ENCODE measurements around the gene PRKG1. TPM values are rescaled to one million over a fixed set of nuclear protein-coding genes. Genes with fewer than 3 reads are reported as not detected.
A peak's percentile ranks its signal among the peaks of the same experiment; 100 is the strongest.

The PRKG1 gene
- total RNA-seq, 1 donor from 2014 or later, result 22.8 TPM

- no peaks in the 10 kb centered on the region for H3K36me3 Mint-ChIP-seq (ENCODE audit: low read depth)
- TF ChIP-seq CTCF (IDR thresholded peaks at IDR 0.05), result no peak
- no peaks in the 10 kb centered on the region for H3K27me3 Mint-ChIP-seq (ENCODE audit: low read depth)
- DNase-seq (ENCODE audit: low spot score), result no peak
- H3K27ac Mint-ChIP-seq (ENCODE audit: unreplicated experiment), result no peak overlapping the region
- H3K4me1 Mint-ChIP-seq (ENCODE audit: low read depth), result peaks cover 29% of the 10 kb centered on the region
- no peaks in the 10 kb centered on the region for H3K9me3 Mint-ChIP-seq (ENCODE audit: low read depth)
- H3K4me3 Mint-ChIP-seq (ENCODE audit: unreplicated experiment), result no peak overlapping the region
These were observed 293.4 kb downstream of the PRKG1 start for GRCh38 chr10:51367694-51368093.

DNA sequence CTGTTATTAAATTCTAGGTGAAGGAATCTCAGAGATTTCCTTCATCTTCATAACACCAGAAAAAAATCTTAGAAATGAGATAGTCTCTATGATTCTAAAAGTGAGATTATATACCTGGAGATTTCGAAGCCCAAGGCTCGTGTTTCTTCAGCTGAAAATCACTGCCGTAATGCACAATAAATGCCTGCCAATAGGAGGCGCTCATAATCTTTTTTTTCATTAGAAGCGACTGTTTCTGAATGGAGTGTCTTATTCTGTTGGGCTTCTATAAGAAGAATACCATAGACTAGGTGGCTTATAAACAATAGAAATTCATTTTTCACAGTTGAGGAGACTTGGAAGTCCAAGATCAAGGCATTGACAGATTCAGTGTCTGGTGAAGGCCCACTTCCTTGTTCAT lies 294.7 kb downstream of the PRKG1 start:
- H3K4me1 Mint-ChIP-seq (ENCODE audit: low read depth), result peaks cover 29% of the 10 kb centered on the region
- no peaks in the 10 kb centered on the region for H3K27me3 Mint-ChIP-seq (ENCODE audit: low read depth)
- H3K4me3 Mint-ChIP-seq (ENCODE audit: unreplicated experiment), result no peak overlapping the region
- DNase-seq (ENCODE audit: low spot score), result no peak
- no peaks in the 10 kb centered on the region for H3K9me3 Mint-ChIP-seq (ENCODE audit: low read depth)
- peak; percentile 52 for TF ChIP-seq CTCF (IDR thresholded peaks at IDR 0.05)
- H3K27ac Mint-ChIP-seq (ENCODE audit: unreplicated experiment), result no peak overlapping the region
- H3K36me3 Mint-ChIP-seq (ENCODE audit: low read depth), result no peaks in the 10 kb centered on the region

DNA sequence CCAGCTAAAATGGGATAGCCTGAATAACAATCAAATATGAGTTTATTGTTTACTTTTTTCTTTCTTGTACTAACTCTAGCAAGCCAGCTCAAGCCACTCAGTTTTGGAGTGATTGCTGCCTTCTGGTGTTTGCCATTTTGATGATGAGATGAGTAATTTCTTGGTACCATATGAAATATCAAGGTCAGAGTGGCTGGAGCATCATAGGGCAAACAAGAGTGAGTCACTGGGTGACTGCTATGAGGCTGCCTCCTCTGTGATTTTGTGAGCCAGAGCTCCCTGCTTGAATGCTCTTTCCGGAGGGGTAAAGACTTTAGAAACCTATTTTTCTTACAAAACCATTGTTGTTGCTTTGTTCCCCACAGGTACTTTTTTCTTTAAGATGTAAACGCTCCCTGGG lies 295.6 kb downstream of the PRKG1 start:
- H3K4me3 Mint-ChIP-seq (ENCODE audit: unreplicated experiment), result no peak overlapping the region
- no peaks in the 10 kb centered on the region for H3K9me3 Mint-ChIP-seq (ENCODE audit: low read depth)
- no peaks in the 10 kb centered on the region for H3K36me3 Mint-ChIP-seq (ENCODE audit: low read depth)
- TF ChIP-seq CTCF (IDR thresholded peaks at IDR 0.05), result no peak
- H3K4me1 Mint-ChIP-seq (ENCODE audit: low read depth), result peaks cover 29% of the 10 kb centered on the region
- DNase-seq (ENCODE audit: low spot score), result no peak
- no peaks in the 10 kb centered on the region for H3K27me3 Mint-ChIP-seq (ENCODE audit: low read depth)
- no peak overlapping the region for H3K27ac Mint-ChIP-seq (ENCODE audit: unreplicated experiment)

GRCh38 chr10:51371743-51372142 lies 297.5 kb downstream of the PRKG1 start:
- no peak for TF ChIP-seq CTCF (IDR thresholded peaks at IDR 0.05)
- no peaks in the 10 kb centered on the region for H3K36me3 Mint-ChIP-seq (ENCODE audit: low read depth)
- peaks cover 21% of the 10 kb centered on the region for H3K4me1 Mint-ChIP-seq (ENCODE audit: low read depth)
- no peak overlapping the region for H3K27ac Mint-ChIP-seq (ENCODE audit: unreplicated experiment)
- no peak for DNase-seq (ENCODE audit: low spot score)
- H3K4me3 Mint-ChIP-seq (ENCODE audit: unreplicated experiment), result no peak overlapping the region
- H3K27me3 Mint-ChIP-seq (ENCODE audit: low read depth), result no peaks in the 10 kb centered on the region
- no peaks in the 10 kb centered on the region for H3K9me3 Mint-ChIP-seq (ENCODE audit: low read depth)

DNA sequence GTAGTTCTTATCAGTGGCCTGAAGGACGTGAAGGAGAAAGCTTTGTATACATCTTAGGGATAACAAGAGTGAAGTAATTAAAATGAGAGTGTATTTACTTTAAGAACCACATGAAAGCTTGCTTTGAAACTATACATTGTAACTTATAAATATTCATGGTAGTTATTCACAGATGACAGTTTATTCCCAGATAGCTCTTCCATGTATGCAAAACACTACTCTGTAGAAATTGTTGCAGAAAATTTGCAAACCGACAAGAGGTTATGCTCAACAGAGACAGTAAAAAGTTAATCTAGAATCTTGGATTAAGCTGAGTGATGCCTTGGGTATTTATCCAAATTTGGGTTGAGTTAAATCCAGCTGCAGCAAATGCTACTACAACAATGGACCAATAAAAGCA lies 301.5 kb downstream of the PRKG1 start:
- no peak overlapping the region for H3K27ac Mint-ChIP-seq (ENCODE audit: unreplicated experiment)
- no peaks in the 10 kb centered on the region for H3K36me3 Mint-ChIP-seq (ENCODE audit: low read depth)
- H3K4me1 Mint-ChIP-seq (ENCODE audit: low read depth), result peaks cover 14% of the 10 kb centered on the region
- DNase-seq (ENCODE audit: low spot score), result no peak
- TF ChIP-seq CTCF (IDR thresholded peaks at IDR 0.05), result no peak
- no peaks in the 10 kb centered on the region for H3K27me3 Mint-ChIP-seq (ENCODE audit: low read depth)
- no peaks in the 10 kb centered on the region for H3K9me3 Mint-ChIP-seq (ENCODE audit: low read depth)
- H3K4me3 Mint-ChIP-seq (ENCODE audit: unreplicated experiment), result no peak overlapping the region

Data from chondrocyte (in vitro differentiated cells).